CD4-positive, alpha-beta T cell treated with Interleukin-6 at 100 ng/mL for 8 hours (primary cell): ENCODE data around the gene INSC.

Experiments used
- DNase-seq: peaks from one replicate; pipeline ENCODE4 v3.0.0-alpha.2; 2020; ENCODE audit warnings: mixed read lengths, low spot score

The INSC gene

DNA sequence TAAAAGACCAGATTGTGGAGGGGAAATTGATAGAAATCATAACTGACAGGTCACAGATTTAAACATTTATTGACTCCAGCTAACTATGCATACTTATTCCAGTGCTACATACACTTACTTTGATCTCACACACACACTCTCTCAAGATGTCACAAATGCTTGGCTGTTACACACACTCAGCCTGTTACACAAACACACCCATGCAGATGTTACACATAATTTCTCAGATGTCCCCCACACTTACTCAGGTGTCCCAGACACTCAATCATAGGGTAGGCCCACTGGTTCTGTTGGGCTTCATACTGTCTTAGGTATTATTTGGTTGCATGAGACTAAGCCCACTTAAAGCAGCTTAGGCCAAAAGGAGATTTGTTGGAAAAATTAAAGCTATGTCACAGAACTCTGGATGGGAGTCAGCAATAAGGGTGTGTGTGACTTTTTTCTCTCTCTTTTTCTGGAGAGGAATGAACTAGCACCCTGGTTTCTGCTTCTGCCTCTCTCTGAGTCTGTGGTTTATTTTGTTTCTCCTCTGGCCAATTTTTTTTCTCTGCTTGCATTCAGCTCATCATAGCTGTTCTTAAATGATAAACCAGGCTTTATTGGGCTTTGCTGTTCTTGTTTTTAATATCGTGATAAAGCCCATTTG, 179.4 kb downstream of the INSC start:
- DNase-seq: no peak

DNA sequence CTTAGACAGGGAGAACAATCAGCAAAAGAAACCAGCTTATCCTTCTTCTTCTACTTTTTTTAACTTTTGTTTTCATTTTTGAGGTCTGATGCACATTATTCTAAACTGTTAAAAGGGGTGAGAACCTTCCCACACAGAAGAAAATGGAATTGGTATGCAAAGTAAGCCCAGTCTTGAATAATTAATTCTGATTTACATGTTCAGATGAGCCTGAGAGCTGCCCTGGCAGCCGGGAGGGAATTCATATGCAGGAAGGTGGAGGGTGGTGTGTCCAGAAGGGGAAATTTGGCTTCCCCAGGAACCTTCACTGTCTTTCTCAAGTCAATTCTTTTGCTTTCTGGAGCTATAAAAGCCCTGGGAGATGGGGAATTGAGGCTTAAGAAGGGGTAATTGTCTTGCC, 181.0 kb downstream of the INSC start:
- no peak for DNase-seq
